Kidney (tissue), 14 donors: ENCODE data around the gene PPA1. TPM values are rescaled to one million over a fixed set of nuclear protein-coding genes. Genes with fewer than 3 reads are reported as not detected.

Source experiments
- DNase-seq, 5 donors: peaks; one replicate each; pipeline ENCODE4 v3.0.0-alpha.2; 2013 to 2020
- FAIRE-seq: peaks from 2 replicates; lab custom pipeline; 2012; peaks lifted over from hg19 to GRCh38; lab: Jason Lieb, UNC
- H3K27ac ChIP-seq, 2 donors: one replicate each; pipeline ENCODE4 v1.7.0; 2013; ENCODE audit warnings: low read depth in 2 of 2, low read length in 2 of 2, inconsistent platforms in 1 of 2
- H3K27me3 ChIP-seq: one replicate; pipeline ENCODE4 v1.7.1; 2013; ENCODE audit warnings: low read length, inconsistent platforms; ENCODE audit not compliant: control insufficient read depth, insufficient read depth
- H3K36me3 ChIP-seq, 3 donors: one replicate each; pipeline versions ENCODE4 v1.7.0 to v1.7.1; 2013; ENCODE audit warnings: low read length in 3 of 3, control low read depth in 1 of 3, inconsistent platforms in 1 of 3; ENCODE audit not compliant: insufficient read depth in 3 of 3, control insufficient read depth in 2 of 3
- H3K4me1 ChIP-seq, 3 donors: one replicate each; pipeline versions ENCODE4 v1.7.0 to v1.7.1; 2013; ENCODE audit warnings: low read length in 3 of 3, inconsistent platforms in 1 of 3, low read depth in 1 of 3; ENCODE audit not compliant: control insufficient read depth in 2 of 3, insufficient read depth in 2 of 3
- H3K4me3 ChIP-seq, 3 donors: one replicate each; pipeline versions ENCODE4 v1.7.0 to v1.8.1; 2013; ENCODE audit warnings: low read length in 3 of 3, control low read depth in 1 of 3, inconsistent platforms in 1 of 3
- H3K9ac ChIP-seq, 3 donors: one replicate each; pipeline versions ENCODE4 v1.7.0 to v1.7.1; 2013; ENCODE audit warnings: low read length in 3 of 3, control low read depth in 1 of 3, inconsistent platforms in 1 of 3
- H3K9me3 ChIP-seq, 3 donors: one replicate each; pipeline versions ENCODE4 v1.7.0 to v1.7.1; 2013; ENCODE audit warnings: low read length in 3 of 3, control low read depth in 1 of 3, inconsistent platforms in 1 of 3; ENCODE audit not compliant: control insufficient read depth in 2 of 3, insufficient read depth in 1 of 3
- intact Hi-C: fragments of 100-400 bp; cut with DNase I; formaldehyde crosslinking; loops from one replicate; pipeline ENCODE4 v1.11.1; 2022
- polyA plus RNA-seq: library from polyadenylated mRNA; stranded (reverse); fragments of 350-450 nt; fragmentation: Illumina TruSeq; extraction: RNeasy Lipid Tissue Mini Kit (QIAGEN cat#74804); gene quantifications from one replicate; pipeline ENCODE4 v1.2.3, GENCODE V29; 2014; ENCODE audit warnings: low read depth, low replicate concordance; ENCODE audit not compliant: insufficient read depth
- total RNA-seq: library from RNA; stranded (reverse); fragmentation: NEBNext Ultra II Directional; extraction: Animal tissue kit (Norgen Biotek cat#: 25700); gene quantifications from one replicate; pipeline ENCODE4 v1.2.1, GENCODE V29; 2021
- TF ChIP-seq, protein P1 (sequence below): IDR thresholded peaks from 3 replicates; pipeline ENCODE4 v1.5.1; 2012; ENCODE audit warnings: mild to moderate bottlenecking, moderate library complexity, borderline replicate concordance; ENCODE audit not compliant: insufficient read depth; ENCODE audit errors: extremely low read depth
- donor health status: control.
- donor health status: control.
- donor health status: control.
- donor health status: control.
- donor health status: control.
- donor health status: DM: yes; HTN: yes; CAD: no.
- donor health status: Normal renal cell carcinoma (clear cell type).

PPA1 gene
- total and polyA plus RNA-seq, 2 donors from 2014 or later = 116 to 168 TPM

GRCh38 chr10:70158113-70158512, 75.1 kb downstream of the PPA1 start:
- Histone ChIP-seq H3K9me3 (no peaks in the 10 kb centered on the region), H3K9ac (no peak overlapping the region), H3K4me3 (no peak overlapping the region), H3K27ac (no peak overlapping the region), H3K4me1 (peaks cover 0 to under 1% (median 0%) of the 10 kb centered on the region in 3 donors), H3K27me3 (no peaks in the 10 kb centered on the region), H3K36me3 (peaks cover 8 to 28% (median 11%) of the 10 kb centered on the region in 3 donors)
- TF ChIP-seq, protein P1, sequence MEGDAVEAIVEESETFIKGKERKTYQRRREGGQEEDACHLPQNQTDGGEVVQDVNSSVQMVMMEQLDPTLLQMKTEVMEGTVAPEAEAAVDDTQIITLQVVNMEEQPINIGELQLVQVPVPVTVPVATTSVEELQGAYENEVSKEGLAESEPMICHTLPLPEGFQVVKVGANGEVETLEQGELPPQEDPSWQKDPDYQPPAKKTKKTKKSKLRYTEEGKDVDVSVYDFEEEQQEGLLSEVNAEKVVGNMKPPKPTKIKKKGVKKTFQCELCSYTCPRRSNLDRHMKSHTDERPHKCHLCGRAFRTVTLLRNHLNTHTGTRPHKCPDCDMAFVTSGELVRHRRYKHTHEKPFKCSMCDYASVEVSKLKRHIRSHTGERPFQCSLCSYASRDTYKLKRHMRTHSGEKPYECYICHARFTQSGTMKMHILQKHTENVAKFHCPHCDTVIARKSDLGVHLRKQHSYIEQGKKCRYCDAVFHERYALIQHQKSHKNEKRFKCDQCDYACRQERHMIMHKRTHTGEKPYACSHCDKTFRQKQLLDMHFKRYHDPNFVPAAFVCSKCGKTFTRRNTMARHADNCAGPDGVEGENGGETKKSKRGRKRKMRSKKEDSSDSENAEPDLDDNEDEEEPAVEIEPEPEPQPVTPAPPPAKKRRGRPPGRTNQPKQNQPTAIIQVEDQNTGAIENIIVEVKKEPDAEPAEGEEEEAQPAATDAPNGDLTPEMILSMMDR = no peak
- no peak for FAIRE-seq
- intact Hi-C loops = no loop called here
- peak in 1 of 5 donors; percentile 19 for DNase-seq

DNA sequence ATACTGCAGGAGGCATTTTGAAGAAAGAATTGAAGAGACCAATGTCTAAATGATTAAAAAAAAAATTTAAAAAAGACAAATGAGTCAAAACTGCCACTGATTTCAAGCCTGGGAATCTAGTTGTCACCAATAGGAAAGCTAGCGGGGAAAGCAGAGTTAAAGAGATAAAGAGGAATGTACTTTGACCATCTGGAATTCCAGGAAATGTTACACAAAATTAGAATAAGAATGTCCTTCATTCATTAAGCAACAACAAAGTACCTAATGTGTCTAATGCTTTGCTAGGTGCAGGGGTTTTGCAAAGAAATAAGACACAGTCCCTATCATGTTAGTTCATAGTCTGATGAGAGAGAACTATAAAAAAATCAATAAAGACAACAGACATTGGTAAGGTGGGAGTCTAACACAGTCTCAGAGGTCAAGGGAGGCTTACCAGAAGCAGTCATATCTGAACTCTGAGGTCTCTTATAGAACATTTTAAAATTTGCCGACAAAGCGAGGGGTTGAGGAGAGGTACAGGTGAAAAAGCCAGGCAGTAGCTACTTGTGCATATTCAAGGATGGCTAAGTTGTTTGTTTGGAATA, 77.9 kb downstream of the PPA1 start:
- peaks cover 8 to 53% (median 24%) of the 10 kb centered on the region in 3 donors for H3K36me3 ChIP-seq
- no peak overlapping the region for H3K4me3 ChIP-seq
- intact Hi-C loops = no loop called here
- no peaks in the 10 kb centered on the region for H3K27me3 ChIP-seq
- H3K9me3 ChIP-seq = no peaks in the 10 kb centered on the region
- FAIRE-seq (no peak), DNase-seq (no peak)
- TF ChIP-seq, protein P1 = no peak
- H3K9ac ChIP-seq = no peak overlapping the region
- H3K4me1 ChIP-seq = no peaks in the 10 kb centered on the region
- no peak overlapping the region for H3K27ac ChIP-seq

Other genes with a start within 250 kb of the PPA1 start
- 21.7 TPM for gene MACROH2A2, start 180.6 kb downstream of the PPA1 start, total RNA-seq
- 16.8 TPM for gene MACROH2A2, start 180.6 kb downstream of the PPA1 start, polyA plus RNA-seq
- 12.7 TPM for gene AIFM2, start 100.6 kb downstream of the PPA1 start, total RNA-seq
- gene AIFM2, start 100.6 kb downstream of the PPA1 start, polyA plus RNA-seq = 14.8 TPM
- 13.8 TPM for gene TYSND1, start 86.7 kb downstream of the PPA1 start, total RNA-seq
- 12.9 TPM for gene TYSND1, start 86.7 kb downstream of the PPA1 start, polyA plus RNA-seq
- gene SAR1A, start 62.9 kb downstream of the PPA1 start, total RNA-seq = 109 TPM
- 55.7 TPM for gene SAR1A, start 62.9 kb downstream of the PPA1 start, polyA plus RNA-seq
- 0.09 TPM for gene NPFFR1, start 50.6 kb upstream of the PPA1 start, total RNA-seq
- not detected for gene NPFFR1, start 50.6 kb upstream of the PPA1 start, polyA plus RNA-seq
- 6.0 TPM for gene LRRC20, start 149.2 kb upstream of the PPA1 start, total RNA-seq
- gene LRRC20, start 149.2 kb upstream of the PPA1 start, polyA plus RNA-seq = 6.3 TPM
- gene EIF4EBP2, start 170.7 kb upstream of the PPA1 start, total RNA-seq = 66.6 TPM
- gene EIF4EBP2, start 170.7 kb upstream of the PPA1 start, polyA plus RNA-seq = 35.8 TPM
- not detected for gene NODAL, start 208.3 kb upstream of the PPA1 start, total RNA-seq
- not detected for gene NODAL, start 208.3 kb upstream of the PPA1 start, polyA plus RNA-seq
- 14.4 TPM for gene PALD1, start 245.3 kb upstream of the PPA1 start, total RNA-seq
- gene PALD1, start 245.3 kb upstream of the PPA1 start, polyA plus RNA-seq = 3.0 TPM